Panc1 (cell line): ENCODE results near the gene MRGPRF.

Source experiments
- CTCF ChIP-seq: fragments of 450-650 bp; IDR thresholded peaks from 2 replicates; pipeline ENCODE4 v1.5.1; 2017; ENCODE audit warnings: mild to moderate bottlenecking
- POLR2AphosphoS5 ChIP-seq: IDR thresholded peaks from 2 replicates; pipeline ENCODE4 v1.6.1; 2012; ENCODE audit warnings: mild to moderate bottlenecking, low read depth, low read length, moderate library complexity
- REST ChIP-seq, 2 experiments: IDR thresholded peaks; 2 replicates each; pipeline ENCODE4 v1.6.1; 2011 to 2012; ENCODE audit warnings: low read depth in 2 of 2, control low read depth in 1 of 2, low read length in 1 of 2, mild to moderate bottlenecking in 1 of 2, moderate library complexity in 1 of 2; ENCODE audit not compliant: insufficient read depth in 1 of 2

GRCh38 chr11:69059985-69060384 is 46.9 kb upstream of the MRGPRF start:
- no peak for TF ChIP-seq CTCF
- TF ChIP-seq REST (IDR thresholded peaks at IDR 0.05; ENCODE audit: insufficient read depth in 1 of 2, low read depth in 2 of 2, low read length in 1 of 2), result no peak
- TF ChIP-seq POLR2AphosphoS5, result no peak
